Measurements from ENCODE around the gene C1QTNF1.

The C1QTNF1 gene

GRCh38 chr17:79047923-79048825 lies 24.2 kb downstream of the C1QTNF1 start:
- no peak overlapping the region for H3K4me3 ChIP-seq (ENCODE audit: low read length)
- H3K27me3 ChIP-seq (ENCODE audit: control insufficient read depth, insufficient read depth, low read length), result peaks cover 9% of the 10 kb centered on the region
- no peak overlapping the region for H3K27ac ChIP-seq (ENCODE audit: low read length)
- no peak overlapping the region for H3K9ac ChIP-seq (ENCODE audit: low read length)
- no peaks in the 10 kb centered on the region for H3K4me1 ChIP-seq (ENCODE audit: control insufficient read depth, low read depth, low read length)
- no peaks in the 10 kb centered on the region for H3K36me3 ChIP-seq (ENCODE audit: control insufficient read depth, low read depth, low read length)
- H3K9me3 ChIP-seq (ENCODE audit: control insufficient read depth, low read depth, low read length), result no peaks in the 10 kb centered on the region

GRCh38 chr17:79048826-79049755 lies 25.1 kb downstream of the C1QTNF1 start:
- Histone ChIP-seq H3K9ac (ENCODE audit: low read length) (no peak overlapping the region), H3K4me3 (ENCODE audit: low read length) (no peak overlapping the region), H3K9me3 (ENCODE audit: control insufficient read depth, low read depth, low read length) (no peaks in the 10 kb centered on the region), H3K36me3 (ENCODE audit: control insufficient read depth, low read depth, low read length) (no peaks in the 10 kb centered on the region), H3K27me3 (ENCODE audit: control insufficient read depth, insufficient read depth, low read length) (peaks cover 9% of the 10 kb centered on the region), H3K27ac (ENCODE audit: low read length) (no peak overlapping the region), H3K4me1 (ENCODE audit: control insufficient read depth, low read depth, low read length) (no peaks in the 10 kb centered on the region)

- peaks cover 1% of the 10 kb centered on the region for H3K27me3 ChIP-seq (ENCODE audit: control insufficient read depth, insufficient read depth, low read length)
- no peaks in the 10 kb centered on the region for H3K4me1 ChIP-seq (ENCODE audit: control insufficient read depth, low read depth, low read length)
- no peaks in the 10 kb centered on the region for H3K9me3 ChIP-seq (ENCODE audit: control insufficient read depth, low read depth, low read length)
- H3K9ac ChIP-seq (ENCODE audit: low read length), result no peak overlapping the region
- no peak overlapping the region for H3K4me3 ChIP-seq (ENCODE audit: low read length)
- H3K36me3 ChIP-seq (ENCODE audit: control insufficient read depth, low read depth, low read length), result no peaks in the 10 kb centered on the region
- no peak overlapping the region for H3K27ac ChIP-seq (ENCODE audit: low read length)
Observed at GRCh38 chr17:79049821-79050220, 25.9 kb downstream of the C1QTNF1 start.

GRCh38 chr17:79050551-79050950 lies 26.6 kb downstream of the C1QTNF1 start:
- Histone ChIP-seq H3K27ac (ENCODE audit: low read length) (no peak overlapping the region), H3K36me3 (ENCODE audit: control insufficient read depth, low read depth, low read length) (no peaks in the 10 kb centered on the region), H3K9ac (ENCODE audit: low read length) (no peak overlapping the region), H3K27me3 (ENCODE audit: control insufficient read depth, insufficient read depth, low read length) (no peaks in the 10 kb centered on the region), H3K4me1 (ENCODE audit: control insufficient read depth, low read depth, low read length) (no peaks in the 10 kb centered on the region), H3K9me3 (ENCODE audit: control insufficient read depth, low read depth, low read length) (no peaks in the 10 kb centered on the region), H3K4me3 (ENCODE audit: low read length) (no peak overlapping the region)

- Histone ChIP-seq H3K36me3 (ENCODE audit: control insufficient read depth, low read depth, low read length) (no peaks in the 10 kb centered on the region), H3K9me3 (ENCODE audit: control insufficient read depth, low read depth, low read length) (no peaks in the 10 kb centered on the region), H3K27me3 (ENCODE audit: control insufficient read depth, insufficient read depth, low read length) (no peaks in the 10 kb centered on the region), H3K9ac (ENCODE audit: low read length) (no peak overlapping the region), H3K4me1 (ENCODE audit: control insufficient read depth, low read depth, low read length) (no peaks in the 10 kb centered on the region), H3K4me3 (ENCODE audit: low read length) (no peak overlapping the region), H3K27ac (ENCODE audit: low read length) (no peak overlapping the region)
Observed at GRCh38 chr17:79051306-79051705, 27.3 kb downstream of the C1QTNF1 start.

- Histone ChIP-seq H3K27me3 (ENCODE audit: control insufficient read depth, insufficient read depth, low read length) (no peaks in the 10 kb centered on the region), H3K36me3 (ENCODE audit: control insufficient read depth, low read depth, low read length) (no peaks in the 10 kb centered on the region), H3K4me1 (ENCODE audit: control insufficient read depth, low read depth, low read length) (no peaks in the 10 kb centered on the region), H3K4me3 (ENCODE audit: low read length) (no peak overlapping the region), H3K9ac (ENCODE audit: low read length) (no peak overlapping the region), H3K9me3 (ENCODE audit: control insufficient read depth, low read depth, low read length) (no peaks in the 10 kb centered on the region), H3K27ac (ENCODE audit: low read length) (no peak overlapping the region)
Observed at GRCh38 chr17:79052131-79052530, 28.2 kb downstream of the C1QTNF1 start.

GRCh38 chr17:79053251-79053925 lies 29.4 kb downstream of the C1QTNF1 start:
- H3K27ac ChIP-seq (ENCODE audit: low read length), result no peak overlapping the region
- H3K27me3 ChIP-seq (ENCODE audit: control insufficient read depth, insufficient read depth, low read length), result no peaks in the 10 kb centered on the region

GRCh38 chr17:79054200-79054960 lies 30.4 kb downstream of the C1QTNF1 start:
- Histone ChIP-seq H3K9me3 (ENCODE audit: control insufficient read depth, low read depth, low read length) (no peaks in the 10 kb centered on the region), H3K27me3 (ENCODE audit: control insufficient read depth, insufficient read depth, low read length) (no peaks in the 10 kb centered on the region), H3K4me1 (ENCODE audit: control insufficient read depth, low read depth, low read length) (no peaks in the 10 kb centered on the region), H3K27ac (ENCODE audit: low read length) (no peak overlapping the region), H3K4me3 (ENCODE audit: low read length) (no peak overlapping the region), H3K9ac (ENCODE audit: low read length) (no peak overlapping the region), H3K36me3 (ENCODE audit: control insufficient read depth, low read depth, low read length) (no peaks in the 10 kb centered on the region)

More at GRCh38 chr17:79053251-79053925, 29.4 kb downstream of the C1QTNF1 start:
- Histone ChIP-seq H3K9ac (ENCODE audit: low read length) (no peak overlapping the region), H3K4me1 (ENCODE audit: control insufficient read depth, low read depth, low read length) (no peaks in the 10 kb centered on the region), H3K9me3 (ENCODE audit: control insufficient read depth, low read depth, low read length) (no peaks in the 10 kb centered on the region), H3K36me3 (ENCODE audit: control insufficient read depth, low read depth, low read length) (no peaks in the 10 kb centered on the region), H3K4me3 (ENCODE audit: low read length) (no peak overlapping the region)

GRCh38 chr17:79055197-79055596 lies 31.2 kb downstream of the C1QTNF1 start:
- Histone ChIP-seq H3K27me3 (ENCODE audit: control insufficient read depth, insufficient read depth, low read length) (no peaks in the 10 kb centered on the region), H3K4me1 (ENCODE audit: control insufficient read depth, low read depth, low read length) (no peaks in the 10 kb centered on the region), H3K9me3 (ENCODE audit: control insufficient read depth, low read depth, low read length) (no peaks in the 10 kb centered on the region), H3K27ac (ENCODE audit: low read length) (no peak overlapping the region), H3K4me3 (ENCODE audit: low read length) (no peak overlapping the region), H3K36me3 (ENCODE audit: control insufficient read depth, low read depth, low read length) (no peaks in the 10 kb centered on the region), H3K9ac (ENCODE audit: low read length) (no peak overlapping the region)

GRCh38 chr17:79057737-79058385 lies 33.9 kb downstream of the C1QTNF1 start:
- H3K27ac ChIP-seq (ENCODE audit: low read length), result no peak overlapping the region
- no peak overlapping the region for H3K4me3 ChIP-seq (ENCODE audit: low read length)
- no peaks in the 10 kb centered on the region for H3K36me3 ChIP-seq (ENCODE audit: control insufficient read depth, low read depth, low read length)
- no peaks in the 10 kb centered on the region for H3K9me3 ChIP-seq (ENCODE audit: control insufficient read depth, low read depth, low read length)
- H3K4me1 ChIP-seq (ENCODE audit: control insufficient read depth, low read depth, low read length), result no peaks in the 10 kb centered on the region
- H3K9ac ChIP-seq (ENCODE audit: low read length), result no peak overlapping the region
- no peaks in the 10 kb centered on the region for H3K27me3 ChIP-seq (ENCODE audit: control insufficient read depth, insufficient read depth, low read length)
